GM21529 (cell line): ENCODE data around the gene ZCCHC24.

Experiments
- ATAC-seq: cut with Tn5 transposase; IDR thresholded peaks from one replicate; pipeline ENCODE4 v1.9.1; 2021; ENCODE audit not compliant: unreplicated experiment

The ZCCHC24 gene

DNA sequence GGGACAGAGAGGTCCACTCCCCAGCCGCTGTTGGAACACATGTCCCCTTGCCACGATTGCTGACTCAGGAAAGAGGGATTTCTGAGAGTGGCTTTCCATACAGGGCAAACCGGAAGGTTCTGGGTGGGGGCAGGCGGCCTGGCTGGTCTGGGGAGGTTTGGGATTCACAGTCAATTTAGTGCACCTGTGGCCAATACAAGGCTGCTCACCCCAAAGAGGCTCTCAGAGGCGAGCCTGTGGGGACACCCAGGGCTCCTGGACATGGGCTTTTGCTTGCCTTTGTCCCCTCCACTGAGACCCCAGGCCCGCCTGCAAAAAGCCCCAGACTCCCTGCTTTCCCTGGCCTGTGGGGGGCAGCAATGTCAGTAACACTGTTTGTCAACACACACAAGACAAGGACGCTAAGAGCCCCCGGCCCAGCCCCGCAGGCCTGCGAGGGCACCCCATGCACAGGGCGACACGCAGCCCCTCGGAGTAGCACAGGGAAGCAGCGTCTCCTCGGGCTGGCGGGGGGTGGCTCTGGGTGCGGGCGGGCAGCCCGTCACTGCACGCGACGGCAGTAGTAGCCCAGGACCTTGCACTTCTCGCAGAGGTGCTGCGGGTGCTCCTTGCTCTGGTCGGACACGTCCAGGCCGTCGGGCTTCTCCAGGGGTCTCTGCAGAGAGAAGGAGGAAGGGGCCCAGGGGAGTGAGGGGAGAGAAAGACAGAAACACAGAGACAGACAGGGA lies 59.5 kb downstream of the ZCCHC24 start:
- no peak for ATAC-seq

DNA sequence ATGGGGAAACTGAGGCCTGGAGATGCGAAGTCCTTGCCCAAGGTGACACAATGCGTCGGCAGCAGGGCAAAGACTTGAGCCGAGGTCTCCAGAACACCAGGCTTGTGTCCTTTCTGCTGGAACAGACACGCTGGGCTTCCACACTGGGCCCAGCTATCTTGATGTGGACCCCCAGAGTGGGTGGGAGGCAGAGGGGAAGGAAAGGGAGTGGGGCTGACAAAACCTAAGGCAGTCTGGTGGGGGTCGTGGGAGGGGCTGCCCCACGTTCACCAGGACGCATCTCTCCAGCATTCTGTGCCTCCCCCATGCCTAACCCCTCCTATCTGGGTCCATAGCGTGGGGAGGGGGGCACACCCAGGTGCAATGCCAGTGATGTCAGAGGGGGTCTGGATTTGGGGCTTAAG lies 60.0 kb downstream of the ZCCHC24 start:
- ATAC-seq, result no peak

DNA sequence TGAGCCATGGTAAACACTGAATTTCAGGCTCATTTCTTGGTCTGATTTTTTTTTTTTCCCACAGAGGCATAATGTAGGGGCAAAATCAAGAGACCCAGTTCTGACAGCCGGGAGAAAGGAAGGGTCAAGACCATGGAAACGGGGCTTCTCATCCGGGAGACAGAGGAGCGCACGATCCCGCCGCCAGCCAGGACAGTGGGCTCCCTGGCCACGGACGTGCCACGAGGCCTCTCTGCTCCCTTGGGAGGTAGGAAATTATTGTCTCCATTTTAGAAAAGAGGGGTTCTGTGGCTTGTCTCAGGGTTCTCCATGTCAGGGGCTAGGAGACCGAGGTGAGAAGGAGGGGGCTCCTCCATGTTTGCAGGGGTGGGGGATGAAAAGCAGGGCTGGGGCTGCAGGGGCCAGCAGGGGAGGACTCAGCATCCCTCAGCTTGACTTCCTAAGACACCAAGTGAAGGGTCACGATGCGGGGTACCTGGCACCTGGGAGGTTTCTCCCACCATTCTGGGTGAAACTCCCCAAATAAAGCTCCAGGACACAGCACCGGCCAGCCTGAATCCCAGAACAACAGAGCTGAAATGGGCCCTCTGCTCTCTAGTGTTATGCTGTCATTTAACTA lies 60.5 kb downstream of the ZCCHC24 start:
- ATAC-seq, result no peak

DNA sequence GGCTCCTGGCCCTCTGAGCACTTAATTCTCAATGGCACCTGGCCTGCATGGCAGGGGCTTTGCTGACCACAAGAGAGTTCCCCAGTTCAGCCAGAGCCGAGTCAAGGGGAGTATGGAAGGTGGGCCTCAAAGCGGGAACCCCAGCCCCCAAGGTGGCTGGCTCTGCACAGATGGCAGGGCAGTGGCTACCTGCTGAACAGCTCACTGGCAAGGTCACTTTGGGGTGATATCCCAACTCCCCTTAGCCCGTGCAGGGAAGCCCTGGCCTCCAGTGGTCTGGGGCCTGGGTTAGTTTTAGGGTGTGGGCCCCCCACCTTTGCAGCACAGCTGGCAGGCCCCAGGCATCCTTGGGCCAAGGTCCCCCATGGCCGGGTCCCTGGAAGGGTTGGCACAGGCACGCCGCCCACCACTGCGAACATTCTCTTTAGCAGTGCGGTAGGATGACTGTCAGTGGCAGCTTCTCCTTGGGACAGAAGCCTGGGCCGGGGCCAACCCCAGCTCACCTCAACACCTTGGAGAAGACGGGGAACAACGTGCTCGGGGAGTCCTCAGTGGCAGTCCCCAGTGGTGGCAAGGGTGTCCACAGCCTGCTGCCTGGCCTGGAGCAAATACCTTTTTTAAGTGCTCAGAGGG lies 61.3 kb downstream of the ZCCHC24 start:
- no peak for ATAC-seq

DNA sequence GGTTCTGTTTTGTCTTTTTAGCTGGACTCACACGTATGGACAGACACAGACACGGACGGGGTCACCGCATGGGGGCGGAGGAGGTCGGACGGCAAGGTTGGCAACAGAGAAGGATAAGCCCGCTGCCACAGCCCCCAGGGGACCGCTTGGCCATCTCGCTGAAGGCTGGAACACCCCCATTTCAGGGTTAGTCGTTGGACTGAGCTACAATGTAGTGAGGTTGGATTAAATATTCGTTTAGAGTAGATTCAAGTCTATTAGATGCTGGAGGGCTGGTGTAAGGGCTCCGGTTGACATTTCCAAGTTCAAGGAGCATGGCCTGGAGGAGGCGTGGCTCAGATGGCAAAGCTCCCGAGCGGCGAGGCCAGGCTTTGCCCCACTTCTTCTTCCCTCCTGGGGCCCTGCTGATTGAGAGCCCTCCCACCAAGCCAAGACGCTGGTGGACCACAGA lies 62.9 kb downstream of the ZCCHC24 start:
- no peak for ATAC-seq

DNA sequence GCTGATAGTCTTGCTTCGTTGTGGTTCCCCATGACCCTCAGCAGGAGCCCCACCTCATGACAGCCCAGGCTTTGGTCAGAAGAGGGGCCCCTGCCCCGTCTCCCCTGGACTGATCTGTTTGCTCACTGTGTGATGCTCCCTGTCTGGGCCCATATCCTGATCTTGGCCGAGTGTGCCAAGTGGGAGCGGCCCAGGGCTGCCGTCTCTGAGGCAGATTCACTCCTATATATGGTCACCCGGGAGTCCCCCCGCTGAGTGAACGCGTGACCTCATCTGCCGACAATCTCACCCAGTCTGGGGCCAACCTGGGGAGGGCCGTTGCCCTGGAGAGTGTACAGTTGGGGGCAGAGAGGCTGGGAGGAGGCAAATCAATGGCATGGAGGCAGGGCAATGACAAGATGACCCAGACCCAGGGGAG lies 63.6 kb downstream of the ZCCHC24 start:
- ATAC-seq, result no peak

DNA sequence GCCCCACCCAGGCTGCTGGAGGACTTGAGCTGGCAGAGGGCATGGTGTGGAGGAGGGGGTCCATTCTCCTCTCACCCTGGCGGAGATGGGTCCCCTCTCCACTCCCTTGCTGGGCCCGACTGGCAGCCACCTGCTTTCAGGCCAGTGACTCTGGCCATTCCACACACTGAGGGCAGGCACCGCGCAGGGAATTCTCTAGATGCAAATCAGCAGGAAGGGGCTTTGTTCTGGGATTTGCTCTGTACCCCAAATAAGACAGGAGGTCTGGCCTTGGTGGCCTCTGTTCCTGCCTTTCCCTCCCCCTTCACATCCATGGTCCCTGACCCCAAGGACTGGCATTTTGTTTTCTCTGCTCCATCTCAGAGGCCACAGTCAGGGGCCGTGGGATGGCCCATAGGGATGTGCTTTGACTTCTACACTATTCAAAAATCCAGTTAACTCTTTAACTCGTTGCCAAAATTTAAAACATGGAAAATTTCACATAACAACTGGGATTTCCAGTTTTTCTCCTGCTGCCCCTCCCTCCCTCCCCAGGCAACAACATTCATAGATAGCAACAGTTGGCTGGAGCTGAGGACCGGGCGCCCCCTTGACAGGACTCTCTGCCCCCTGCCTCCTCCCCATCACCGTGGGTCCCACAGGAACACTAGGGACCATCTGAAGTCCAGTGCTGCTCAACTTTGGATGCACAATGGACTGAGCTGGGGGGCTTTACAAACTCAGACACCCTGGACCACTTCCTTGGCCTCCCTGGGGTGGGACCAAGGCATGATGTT lies 64.3 kb downstream of the ZCCHC24 start:
- no peak for ATAC-seq

DNA sequence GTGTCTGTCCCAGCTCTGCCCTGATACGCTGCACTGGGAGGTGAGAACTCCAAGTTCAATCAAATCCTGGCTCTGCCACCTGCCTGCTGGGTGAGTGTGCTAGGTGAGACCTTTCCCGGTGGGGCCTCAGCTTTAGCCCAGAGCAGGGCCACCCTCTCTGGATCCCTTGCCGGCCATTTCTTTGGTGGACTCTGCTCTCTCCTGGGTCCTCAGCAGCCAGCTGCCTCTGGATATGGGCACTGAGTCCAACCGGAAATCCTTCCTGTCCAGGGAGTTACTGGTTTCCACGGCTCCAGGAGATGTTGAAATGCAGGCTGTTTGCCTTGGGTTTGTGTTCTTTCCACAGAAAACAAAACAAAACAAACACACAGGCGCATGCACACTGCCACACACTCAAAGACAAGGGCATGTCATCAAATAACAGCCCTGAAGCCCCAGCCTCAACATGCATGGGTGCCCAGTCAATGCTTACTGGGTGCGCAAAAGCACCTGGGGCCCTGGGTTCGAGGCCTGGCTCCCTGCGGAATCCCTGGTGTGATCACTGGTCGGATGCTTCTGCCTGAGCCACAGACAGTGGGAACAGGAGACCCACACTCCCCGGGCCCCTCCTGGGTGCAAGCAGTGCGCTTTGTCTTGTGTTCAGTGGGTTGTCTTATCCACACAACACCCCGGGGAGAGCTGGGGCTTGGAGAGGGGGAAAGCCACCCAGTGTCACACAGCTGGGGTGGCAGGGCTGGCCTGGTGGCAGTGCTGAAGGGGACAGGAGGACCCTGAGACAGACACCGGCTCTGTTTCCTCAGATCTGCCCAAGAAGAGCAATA lies 65.1 kb downstream of the ZCCHC24 start:
- ATAC-seq, result no peak

DNA sequence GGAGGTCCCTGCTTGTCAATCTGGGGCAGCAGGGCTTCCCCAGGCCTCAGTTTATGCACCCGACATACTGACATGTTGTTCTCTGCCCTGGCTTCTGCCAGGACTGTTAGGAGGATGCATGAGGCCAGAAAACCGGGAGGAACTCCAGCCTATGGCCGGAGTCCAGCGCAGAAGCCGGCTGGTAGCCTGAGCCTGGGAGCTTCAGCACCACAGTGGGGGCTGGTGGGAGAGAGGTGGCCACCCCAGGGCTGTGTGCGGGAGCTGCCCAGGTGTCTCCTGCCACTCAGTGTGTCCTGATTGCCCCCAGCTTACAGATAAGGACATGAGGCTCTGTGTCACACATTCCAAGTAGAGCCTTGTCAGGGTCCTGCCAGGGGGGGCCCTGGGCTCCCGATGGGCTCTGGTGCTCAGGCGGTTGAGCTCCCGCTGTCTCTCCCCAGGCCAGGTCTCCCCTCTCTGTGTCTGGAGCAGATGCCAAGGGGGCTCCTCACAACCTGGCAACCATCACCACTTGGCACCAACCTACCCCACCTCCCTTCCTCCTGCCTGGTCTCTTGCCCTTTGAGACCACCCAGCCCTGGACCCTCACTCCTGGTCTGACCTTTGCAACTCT lies 65.8 kb downstream of the ZCCHC24 start:
- no peak for ATAC-seq

DNA sequence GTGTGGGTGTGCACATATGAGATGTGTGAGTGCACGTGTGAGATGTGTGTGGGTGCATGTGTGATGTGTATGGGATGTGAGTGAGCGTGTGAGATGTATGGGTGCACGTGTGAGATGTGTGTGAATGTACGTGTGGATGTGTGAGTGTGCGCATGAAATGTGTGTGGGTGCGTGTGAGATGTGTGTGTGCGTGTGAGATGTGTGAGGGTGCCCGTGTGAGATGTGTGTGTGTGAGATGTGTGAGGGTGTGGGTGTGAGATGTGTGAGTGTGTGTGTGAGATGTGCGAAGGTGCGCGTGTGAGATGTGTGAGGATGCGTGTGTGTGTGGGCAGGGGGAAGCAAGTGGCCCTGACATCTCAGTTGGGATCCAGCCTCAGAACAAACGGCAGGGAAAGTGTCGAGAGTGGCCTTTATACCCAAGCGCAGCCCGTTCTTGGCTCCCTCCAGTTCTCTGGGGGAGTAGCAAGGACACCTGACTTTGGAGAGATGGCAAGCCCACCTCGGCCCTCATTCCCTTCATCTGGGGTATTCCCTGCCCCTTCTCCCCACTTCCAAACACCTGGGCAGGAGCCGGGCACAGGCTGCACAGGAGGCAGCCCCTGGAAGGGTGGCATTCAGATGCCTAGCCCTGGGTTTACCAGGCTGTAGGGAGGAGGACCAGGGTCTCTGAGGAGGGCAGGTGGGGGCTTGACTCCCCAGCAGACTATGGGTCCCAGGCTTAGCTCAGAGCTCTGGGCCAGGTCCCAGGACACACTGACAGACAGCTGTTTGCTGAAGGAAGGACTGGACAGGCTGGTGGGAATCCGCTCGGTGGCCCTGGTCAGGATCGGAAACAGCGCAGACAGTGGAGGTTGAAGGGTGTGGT lies 66.5 kb downstream of the ZCCHC24 start:
- no peak for ATAC-seq

DNA sequence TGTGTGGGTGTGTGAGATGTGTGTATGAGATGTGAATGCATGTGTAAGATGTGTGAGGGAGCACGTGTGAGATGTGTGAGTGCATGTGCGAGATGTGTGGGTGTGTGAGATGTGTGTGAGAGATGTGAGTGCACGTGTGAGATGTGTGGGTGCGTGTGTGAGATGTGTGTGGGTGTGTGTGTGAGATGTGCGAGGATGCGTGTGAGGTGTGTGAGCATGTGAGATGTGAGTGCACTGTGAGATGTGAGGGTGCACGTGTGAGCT lies 67.1 kb downstream of the ZCCHC24 start:
- no peak for ATAC-seq

DNA sequence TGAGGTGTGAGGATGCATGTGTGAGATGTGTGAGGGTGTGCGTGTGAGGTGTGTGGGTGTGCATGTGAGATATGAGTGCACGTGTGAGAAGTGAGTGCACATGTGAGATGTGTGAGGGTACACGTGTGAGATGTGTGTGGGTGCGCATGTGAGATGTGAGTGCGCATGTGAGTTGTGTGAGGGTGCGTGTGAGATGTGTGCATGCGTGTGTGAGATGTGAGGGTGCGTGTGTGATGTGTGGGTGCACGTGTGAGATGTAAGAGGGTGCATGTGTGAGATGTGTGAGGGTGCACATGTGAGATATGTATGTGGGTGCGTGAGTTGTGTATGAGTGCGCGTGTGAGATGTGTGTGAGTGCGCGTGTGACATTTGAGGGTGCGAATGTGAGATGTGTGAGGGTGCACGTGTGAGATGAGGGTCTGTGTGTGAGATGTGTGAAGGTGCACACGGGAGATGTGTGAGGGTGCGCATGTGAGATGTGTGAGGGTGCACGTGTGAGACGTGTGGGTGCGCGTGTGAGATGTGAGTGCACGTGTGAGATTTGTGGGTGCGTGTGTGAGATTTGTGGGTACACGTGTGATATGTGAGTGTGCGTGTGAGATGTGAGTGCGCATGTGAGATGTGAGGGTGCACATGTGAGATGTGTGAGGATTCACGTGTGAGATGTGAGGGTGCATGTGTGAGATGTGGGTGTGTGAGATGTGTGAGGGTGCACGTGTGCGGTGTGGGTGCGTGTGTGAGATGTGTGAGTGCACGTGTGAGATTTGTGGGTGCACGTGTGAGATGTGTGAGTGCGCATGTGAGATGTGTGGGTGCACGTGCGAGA lies 67.7 kb downstream of the ZCCHC24 start:
- ATAC-seq, result no peak

DNA sequence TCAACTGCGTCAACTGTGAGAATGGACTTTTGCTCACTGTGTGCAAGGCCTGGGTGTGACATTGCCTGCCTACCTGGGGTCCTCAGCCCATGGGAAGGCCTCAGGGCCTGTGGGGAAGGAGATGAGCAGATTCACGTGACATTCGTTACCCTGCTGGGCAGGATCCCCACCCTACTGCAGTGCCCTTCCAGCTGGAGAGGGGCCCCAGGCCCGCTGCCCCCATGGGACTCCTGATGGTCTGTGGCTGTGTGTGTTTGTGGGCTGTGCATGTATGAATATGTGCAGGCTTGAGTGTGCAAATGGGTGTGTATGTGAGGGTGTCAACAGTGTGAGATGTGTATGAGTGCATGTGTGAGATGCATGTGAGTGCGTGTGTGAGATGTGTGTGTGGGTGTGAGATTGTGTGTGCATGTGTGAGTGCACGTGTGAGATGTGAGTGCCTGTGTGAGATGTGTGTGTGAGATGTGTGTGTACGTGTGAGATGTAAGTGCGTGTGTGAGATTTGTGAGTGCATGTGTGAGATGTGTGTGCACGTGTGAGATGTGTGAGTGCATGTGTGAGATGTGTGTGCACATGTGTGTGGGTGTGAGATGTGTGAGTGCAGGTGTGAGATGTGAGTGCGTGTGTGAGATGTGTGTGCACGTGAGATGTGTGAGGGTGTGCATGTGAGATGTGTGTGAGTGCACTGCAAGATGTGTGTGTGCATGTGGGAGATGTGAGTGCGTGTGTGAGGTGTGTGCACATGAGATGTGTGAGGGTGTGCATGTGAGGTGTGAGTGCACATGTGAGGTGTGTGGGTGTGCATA lies 68.5 kb downstream of the ZCCHC24 start:
- no peak for ATAC-seq

DNA sequence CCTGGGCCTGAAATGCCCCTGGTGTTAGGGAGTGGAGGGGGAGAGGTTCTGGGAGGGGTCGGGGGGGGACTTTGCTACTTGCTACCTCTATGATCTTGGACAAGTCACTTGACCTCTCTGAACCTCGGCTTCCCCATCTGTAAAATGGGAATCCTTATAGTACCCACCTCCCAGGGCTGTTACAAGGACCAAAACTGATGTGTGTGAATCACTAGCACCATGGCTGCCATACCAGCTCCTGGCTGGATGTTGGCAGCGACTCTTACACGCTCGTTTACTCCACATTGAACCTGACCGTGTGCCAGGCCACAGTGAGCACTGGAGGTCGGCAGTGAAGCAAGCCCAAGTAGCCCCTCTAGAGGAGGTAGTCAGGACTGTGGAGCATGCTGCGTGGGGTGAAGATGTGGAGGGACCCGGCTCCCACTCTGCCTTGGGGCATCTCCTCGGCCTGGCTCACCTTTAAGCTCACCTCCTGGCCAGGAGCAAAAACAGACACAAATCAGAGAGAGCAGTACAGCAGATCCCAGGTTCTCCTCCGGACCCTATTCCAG lies 69.3 kb downstream of the ZCCHC24 start:
- ATAC-seq, result no peak

DNA sequence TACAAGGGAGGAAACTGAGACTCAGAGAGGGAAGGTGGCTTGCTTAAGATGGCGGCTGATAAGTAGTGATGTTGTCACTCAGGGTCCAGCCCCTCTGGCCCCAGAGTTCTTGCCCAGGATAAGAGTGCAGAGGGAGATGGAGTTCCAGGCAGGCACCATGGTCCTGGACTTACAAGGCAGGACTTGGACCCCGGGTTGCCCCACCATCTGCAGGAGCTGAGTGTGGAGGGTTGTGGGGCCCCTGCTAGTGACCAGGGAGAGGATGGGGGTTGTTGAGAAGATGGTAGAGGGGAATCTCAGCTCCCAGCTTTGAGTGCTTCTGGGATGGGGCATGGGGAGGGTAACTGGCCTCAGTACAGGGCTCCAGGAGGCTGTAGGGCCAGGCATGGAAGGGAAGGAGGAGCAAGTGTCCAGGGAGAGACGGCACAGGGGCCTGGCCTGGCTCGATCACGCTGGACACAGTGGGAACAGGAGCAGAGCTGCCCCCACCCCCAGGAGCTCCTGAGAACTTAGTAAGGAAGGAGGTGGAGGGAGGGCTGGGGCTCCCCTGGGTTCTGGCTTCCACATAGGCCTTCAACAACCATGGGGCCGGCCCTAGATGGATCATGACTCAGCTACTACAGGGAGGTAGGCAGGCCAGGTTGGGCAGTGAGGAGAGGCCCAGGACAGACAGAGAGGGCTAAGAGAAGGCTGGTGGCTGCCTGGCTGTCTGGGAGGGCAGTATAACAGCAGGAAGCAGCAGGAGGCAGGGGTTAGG lies 69.9 kb downstream of the ZCCHC24 start:
- ATAC-seq, result no peak

DNA sequence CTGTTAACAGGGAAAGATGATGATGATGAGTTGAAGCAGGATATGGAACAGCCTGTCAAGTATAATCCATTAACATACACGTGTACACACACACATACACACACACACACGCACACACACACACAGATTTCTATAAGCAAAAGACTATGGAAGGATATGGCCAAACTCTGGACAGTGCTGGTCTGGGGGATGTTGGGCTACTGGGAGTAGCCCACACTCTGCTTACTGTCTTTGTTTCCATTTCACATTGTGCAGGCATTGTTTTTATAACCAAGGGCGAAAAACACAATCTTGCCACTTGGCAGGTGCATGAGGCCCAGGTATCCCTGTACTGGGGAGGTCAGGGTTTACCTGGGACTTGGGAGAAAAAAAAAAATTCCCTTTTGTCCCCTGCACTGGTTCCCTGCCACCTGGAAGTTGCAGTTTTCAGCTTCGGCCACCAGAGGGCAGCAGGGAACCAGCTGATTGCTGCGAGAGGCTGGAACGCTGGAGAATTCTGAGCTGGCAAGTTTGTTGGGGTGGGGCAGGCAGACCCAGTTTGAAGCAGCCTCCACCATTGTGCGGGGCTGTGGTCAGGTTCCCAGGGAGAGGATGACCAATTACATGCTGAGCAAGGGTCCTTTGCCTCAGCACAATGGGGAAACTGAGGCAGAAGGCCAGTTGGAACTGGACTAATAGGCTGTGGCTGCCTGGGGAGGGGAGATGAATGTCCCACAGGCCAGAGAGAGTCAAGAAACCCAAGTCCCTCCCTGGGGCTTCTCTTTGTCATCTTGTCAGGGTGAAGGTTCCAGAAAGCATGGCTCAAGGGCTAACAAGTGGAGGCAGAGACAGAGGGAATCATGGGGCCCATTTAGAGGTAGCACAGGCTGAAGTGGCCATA lies 70.9 kb downstream of the ZCCHC24 start:
- peak; percentile 80 for ATAC-seq
